ENCODE data around the gene WSCD2. TPM values are rescaled to one million over a fixed set of nuclear protein-coding genes. Genes with fewer than 3 reads are reported as not detected.

The WSCD2 gene
- total and polyA plus RNA-seq, 12 donors, result 0.01 to 2.8 (median 0.44) TPM; not detected in 3

DNA sequence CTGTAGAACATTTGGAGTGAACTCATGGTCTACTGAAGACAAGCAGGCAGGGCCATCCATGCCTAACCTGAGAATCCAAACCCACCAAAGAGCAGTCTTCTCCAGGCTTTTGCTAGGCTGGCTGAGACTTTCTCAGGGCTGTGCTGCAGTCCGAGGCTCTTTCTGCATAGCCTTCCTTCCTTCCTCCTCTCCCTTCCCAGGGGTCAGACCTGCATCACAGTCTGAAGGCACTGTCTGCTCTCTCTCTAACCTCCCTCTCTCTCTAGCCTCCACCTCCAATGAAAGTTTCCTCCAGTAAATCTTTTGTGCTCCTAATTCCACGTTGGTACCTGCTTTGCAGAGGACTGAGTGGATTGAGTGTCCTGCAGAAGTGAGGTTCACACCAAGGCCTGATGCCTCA is 6.4 kb upstream of the WSCD2 start:
- DNase-seq (no peak), ATAC-seq (no peak)
- Histone ChIP-seq H3K9me3 (peaks cover 0 to 10% (median 0%) of the 10 kb centered on the region in 11 donors), H3K4me3 (no peak overlapping the region), H3K27ac (no peak overlapping the region), H3K36me3 (no peaks in the 10 kb centered on the region), H3K27me3 (peaks cover 0 to 52% (median 22%) of the 10 kb centered on the region in 7 donors), H3K4me1 (peaks cover 0 to 4% (median 0%) of the 10 kb centered on the region in 9 donors)
- TF ChIP-seq, protein P1, sequence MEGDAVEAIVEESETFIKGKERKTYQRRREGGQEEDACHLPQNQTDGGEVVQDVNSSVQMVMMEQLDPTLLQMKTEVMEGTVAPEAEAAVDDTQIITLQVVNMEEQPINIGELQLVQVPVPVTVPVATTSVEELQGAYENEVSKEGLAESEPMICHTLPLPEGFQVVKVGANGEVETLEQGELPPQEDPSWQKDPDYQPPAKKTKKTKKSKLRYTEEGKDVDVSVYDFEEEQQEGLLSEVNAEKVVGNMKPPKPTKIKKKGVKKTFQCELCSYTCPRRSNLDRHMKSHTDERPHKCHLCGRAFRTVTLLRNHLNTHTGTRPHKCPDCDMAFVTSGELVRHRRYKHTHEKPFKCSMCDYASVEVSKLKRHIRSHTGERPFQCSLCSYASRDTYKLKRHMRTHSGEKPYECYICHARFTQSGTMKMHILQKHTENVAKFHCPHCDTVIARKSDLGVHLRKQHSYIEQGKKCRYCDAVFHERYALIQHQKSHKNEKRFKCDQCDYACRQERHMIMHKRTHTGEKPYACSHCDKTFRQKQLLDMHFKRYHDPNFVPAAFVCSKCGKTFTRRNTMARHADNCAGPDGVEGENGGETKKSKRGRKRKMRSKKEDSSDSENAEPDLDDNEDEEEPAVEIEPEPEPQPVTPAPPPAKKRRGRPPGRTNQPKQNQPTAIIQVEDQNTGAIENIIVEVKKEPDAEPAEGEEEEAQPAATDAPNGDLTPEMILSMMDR (IDR thresholded peaks at IDR 0.05), result no peak
- intact Hi-C loops (cut with DNase I), result no loop called here
- WGBS, 2 donors, result 77 to 79% methylated on average over 2 of the region's 2 CpGs

- 67 to 73% methylated on average over 6 of the region's 6 CpGs for WGBS, 2 donors
- ATAC-seq (no peak), DNase-seq (no peak)
- TF ChIP-seq, protein P1 (IDR thresholded peaks at IDR 0.05), result no peak
- no peaks in the 10 kb centered on the region for H3K36me3 ChIP-seq
- intact Hi-C loops (cut with DNase I), result no loop called here
- H3K4me3 ChIP-seq, result no peak overlapping the region
- peaks cover 0 to 58% (median 28%) of the 10 kb centered on the region in 7 donors for H3K27me3 ChIP-seq
- peaks cover 0 to 4% (median 0%) of the 10 kb centered on the region in 9 donors for H3K4me1 ChIP-seq
- H3K27ac ChIP-seq, result no peak overlapping the region
- H3K9me3 ChIP-seq, result peaks cover 0 to 10% (median 0%) of the 10 kb centered on the region in 11 donors
Measured at GRCh38 chr12:108123402-108123801, 5.7 kb upstream of the WSCD2 start.

GRCh38 chr12:108125073-108125472 is 4.0 kb upstream of the WSCD2 start:
- no peak for DNase-seq
- WGBS, 2 donors, result 54 to 64% methylated on average over 4 of the region's 4 CpGs
- no peak overlapping the region for H3K27ac ChIP-seq
- peaks cover 0 to 10% (median 0%) of the 10 kb centered on the region in 11 donors for H3K9me3 ChIP-seq
- TF ChIP-seq, protein P1 (IDR thresholded peaks at IDR 0.05), result no peak
- intact Hi-C loops (cut with DNase I), result no loop called here
- ATAC-seq, result no peak
- no peak overlapping the region for H3K4me3 ChIP-seq
- peaks cover 0 to 12% (median 8%) of the 10 kb centered on the region in 9 donors for H3K4me1 ChIP-seq
- H3K27me3 ChIP-seq, result peaks cover 0 to 65% (median 44%) of the 10 kb centered on the region in 7 donors
- H3K36me3 ChIP-seq, result no peaks in the 10 kb centered on the region

DNA sequence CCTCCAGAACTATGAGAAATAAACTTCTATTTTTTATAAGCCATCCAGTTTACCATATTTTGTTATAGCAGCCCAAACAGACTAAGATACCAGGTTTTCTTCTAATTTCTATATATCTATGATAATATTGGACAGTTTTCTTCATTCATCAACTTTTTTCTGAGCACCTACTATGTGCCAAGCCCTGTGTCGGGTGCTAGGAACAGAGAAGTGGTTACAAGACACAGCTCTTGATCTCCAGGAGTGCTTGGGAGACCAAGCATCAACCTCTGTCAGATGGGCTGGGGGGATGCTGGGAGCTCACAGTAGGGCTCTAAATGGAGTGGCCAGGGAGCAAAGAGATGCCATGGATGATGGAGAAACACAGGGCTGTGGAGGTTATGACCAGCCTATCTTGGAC is 2.9 kb upstream of the WSCD2 start:
- intact Hi-C loops (cut with DNase I), result no loop called here
- Histone ChIP-seq H3K4me3 (no peak overlapping the region), H3K9me3 (peaks cover 0 to 10% (median 0%) of the 10 kb centered on the region in 11 donors), H3K27me3 (peaks cover 0 to 69% (median 53%) of the 10 kb centered on the region in 7 donors), H3K27ac (no peak overlapping the region), H3K4me1 (peaks cover 0 to 13% (median 8%) of the 10 kb centered on the region in 9 donors), H3K36me3 (no peaks in the 10 kb centered on the region)
- TF ChIP-seq, protein P1 (IDR thresholded peaks at IDR 0.05), result no peak
- WGBS, 2 donors, result 70 to 82% methylated on average over 1 of the region's 1 CpG
- no peak for ATAC-seq
- no peak for DNase-seq

Measured in heart right ventricle (tissue), 16 donors.